NCI-H2171 treated with DMSO at 0.1 percent for 48 hours (cell line): Measurements from ENCODE around the gene EHBP1L1.

Experiments
- DNase-seq: peaks from one replicate; lab custom pipeline; 2025; lab: John Stamatoyannopoulos, UW

EHBP1L1 gene

GRCh38 chr11:65575568-65576231, at the start of gene EHBP1L1:
TSS of gene EHBP1L1 (plus strand) at chr11:65576053. CDS start at chr11:65576303, 250 bp downstream.
- peak; percentile 38 for DNase-seq

- no peak for DNase-seq
These were observed 49.1 kb upstream of the EHBP1L1 start for GRCh38 chr11:65526744-65527143.

- DNase-seq, result no peak
These were observed 47.0 kb upstream of the EHBP1L1 start for GRCh38 chr11:65528819-65529350.

- DNase-seq, result no peak
These were observed 46.2 kb upstream of the EHBP1L1 start for GRCh38 chr11:65529475-65530156.

- no peak for DNase-seq
These were observed 45.7 kb upstream of the EHBP1L1 start for GRCh38 chr11:65530157-65530496.

- no peak for DNase-seq
These were observed 43.3 kb upstream of the EHBP1L1 start for GRCh38 chr11:65532388-65533064.

- DNase-seq, result no peak
These were observed 40.8 kb upstream of the EHBP1L1 start for GRCh38 chr11:65535102-65535501.

- DNase-seq, result peak; percentile 8
These were observed 39.2 kb upstream of the EHBP1L1 start for GRCh38 chr11:65536412-65537295.

- DNase-seq, result no peak
These were observed 38.6 kb upstream of the EHBP1L1 start for GRCh38 chr11:65537296-65537597.

- no peak for DNase-seq
These were observed 38.1 kb upstream of the EHBP1L1 start for GRCh38 chr11:65537620-65538231.

- no peak for DNase-seq
These were observed 37.5 kb upstream of the EHBP1L1 start for GRCh38 chr11:65538232-65538914.

GRCh38 chr11:65538915-65539743, 36.7 kb upstream of the EHBP1L1 start:
- DNase-seq, result no peak

GRCh38 chr11:65539744-65540289, 36.0 kb upstream of the EHBP1L1 start:
- DNase-seq, result no peak

- peak; percentile 48 for DNase-seq
These were observed 35.4 kb upstream of the EHBP1L1 start for GRCh38 chr11:65540290-65541092.

GRCh38 chr11:65541093-65541982, 34.5 kb upstream of the EHBP1L1 start:
- DNase-seq, result no peak

GRCh38 chr11:65542738-65543390, 33.0 kb upstream of the EHBP1L1 start:
- no peak for DNase-seq

GRCh38 chr11:65545853-65546216, 30.0 kb upstream of the EHBP1L1 start:
- DNase-seq, result no peak
